Endothelial cell of umbilical vein (primary cell): ENCODE data around the gene SLC24A3. TPM values are rescaled to one million over a fixed set of nuclear protein-coding genes. Genes with fewer than 3 reads are reported as not detected.

ENCODE experiments used
- BruUV-seq: library from RNA; stranded (reverse); fragments of 400-500 nt; replicated peaks from 2 replicates; lab custom pipeline; 2021; lab: Mats Ljungman, UMichigan
- CTCF ChIA-PET: fragments of 300-600, 350-600 bp; sonication (Branson Sonifier 250); formaldehyde crosslinking; loops from one replicate; lab custom pipeline; 2021; ENCODE audit warnings: antibody characterized with exemption, inconsistent platforms; lab: Charles Lee
- POLR2A ChIA-PET: fragments of 300-600, 350-600 bp; sonication (Branson Sonifier 250); formaldehyde crosslinking; loops from one replicate; lab custom pipeline; 2021; ENCODE audit warnings: antibody characterized with exemption, inconsistent platforms; lab: Charles Lee
- DNase-seq: peaks from one replicate; pipeline ENCODE4 v3.0.0-alpha.2; 2011; ENCODE audit warnings: low read depth, low spot score
- FAIRE-seq: peaks from 2 replicates; lab custom pipeline; 2011; peaks lifted over from hg19 to GRCh38; lab: Jason Lieb, UNC
- H2AFZ ChIP-seq: 2 replicates; pipeline ENCODE4 v1.6.0; 2012; ENCODE audit warnings: low read depth, low read length, control low read depth, inconsistent platforms
- H3K27ac ChIP-seq: 2 replicates; pipeline ENCODE4 v1.5.1; 2011; ENCODE audit warnings: low read depth, mild to moderate bottlenecking, control low read depth, low read length, moderate library complexity; ENCODE audit not compliant: insufficient read depth
- H3K27me3 ChIP-seq, 2 experiments: 2 replicates each; pipeline versions ENCODE4 v1.6.0 to v1.6.1; 2011; ENCODE audit warnings: low read length in 2 of 2, mixed read lengths in 1 of 2; ENCODE audit not compliant: control insufficient read depth in 2 of 2, insufficient read depth in 2 of 2
- H3K36me3 ChIP-seq, 2 experiments: 2 replicates in 1 of 2; 3 replicates in 1 of 2; pipeline ENCODE4 v1.5.1; 2011; ENCODE audit warnings: low read length in 2 of 2, mild to moderate bottlenecking in 1 of 2, moderate library complexity in 1 of 2; ENCODE audit not compliant: control insufficient read depth in 2 of 2, insufficient read depth in 2 of 2; ENCODE audit errors: extremely low read depth in 1 of 2
- H3K4me1 ChIP-seq: 3 replicates; pipeline ENCODE4 v1.5.1; 2011; ENCODE audit warnings: mild to moderate bottlenecking, low read length; ENCODE audit not compliant: control insufficient read depth, insufficient read depth; ENCODE audit errors: extremely low read depth
- H3K4me2 ChIP-seq: 2 replicates; pipeline ENCODE4 v1.6.1; 2011; ENCODE audit warnings: low read length, control low read depth, mixed read lengths; ENCODE audit not compliant: insufficient read depth
- H3K4me3 ChIP-seq, 3 experiments: fragments of 200-600 bp in 1 of 3; sonication (generic), shearing (Covaris generic) in 1 of 3; replicated peaks in 1 of 3; 2 replicates each; pipeline ENCODE4 v1.5.1; 2011 to 2016; ENCODE audit warnings: control low read depth in 3 of 3, low read length in 3 of 3, mild to moderate bottlenecking in 2 of 3, inconsistent platforms in 1 of 3, low read depth in 1 of 3, moderate library complexity in 1 of 3; ENCODE audit not compliant: insufficient read depth in 1 of 3
- H3K79me2 ChIP-seq: 2 replicates; pipeline ENCODE4 v1.6.0; 2012; ENCODE audit warnings: low read length, inconsistent platforms; ENCODE audit not compliant: control insufficient read depth, insufficient read depth
- H3K9ac ChIP-seq: replicated peaks from 2 replicates; pipeline ENCODE3; 2011; ENCODE audit warnings: low read length, control low read depth; ENCODE audit not compliant: insufficient read depth; ENCODE audit errors: extremely low read depth
- H3K9me1 ChIP-seq: replicated peaks from 3 replicates; pipeline ENCODE4 v1.6.0; 2011; ENCODE audit warnings: mild to moderate bottlenecking, low read length; ENCODE audit not compliant: control insufficient read depth, insufficient read depth; ENCODE audit errors: extremely low read depth
- H3K9me3 ChIP-seq: replicated peaks from 2 replicates; pipeline ENCODE4 v1.5.1; 2012; ENCODE audit warnings: low read length, inconsistent platforms; ENCODE audit not compliant: control insufficient read depth, insufficient read depth
- H4K20me1 ChIP-seq: replicated peaks from 2 replicates; pipeline ENCODE3; 2011; ENCODE audit warnings: mild to moderate bottlenecking, low read length; ENCODE audit not compliant: control insufficient read depth, insufficient read depth; ENCODE audit errors: extremely low read depth
- EZH2 ChIP-seq: IDR thresholded peaks from 2 replicates; pipeline ENCODE4 v1.6.1; 2012; ENCODE audit warnings: borderline replicate concordance, low read depth, mild to moderate bottlenecking, moderate library complexity, low read length, inconsistent platforms; ENCODE audit not compliant: severe bottlenecking
- FOS ChIP-seq: IDR thresholded peaks from 2 replicates; pipeline ENCODE4 v1.6.1; 2011; ENCODE audit warnings: mild to moderate bottlenecking, low read length, moderate library complexity, borderline replicate concordance; ENCODE audit not compliant: insufficient read depth
- GATA2 ChIP-seq: IDR thresholded peaks from 2 replicates; pipeline ENCODE4 v1.7.0; 2011; ENCODE audit warnings: low read depth, mild to moderate bottlenecking, moderate library complexity, mixed read lengths, low read length; ENCODE audit not compliant: insufficient read length, insufficient read depth
- JUN ChIP-seq: IDR thresholded peaks from 2 replicates; pipeline ENCODE4 v1.6.1; 2011; ENCODE audit warnings: borderline replicate concordance, low read depth; ENCODE audit not compliant: insufficient read length, insufficient read depth
- MYC ChIP-seq: IDR thresholded peaks from one replicate; pipeline ENCODE4 v1.6.1; 2011; ENCODE audit warnings: mild to moderate bottlenecking, low read depth, low read length
- POLR2A ChIP-seq: IDR thresholded peaks from 2 replicates; pipeline ENCODE4 v1.6.1; 2012; ENCODE audit warnings: low read depth, mild to moderate bottlenecking, control low read depth, low read length
- POLR2AphosphoS5 ChIP-seq: IDR thresholded peaks from 2 replicates; pipeline ENCODE4 v1.6.1; 2012; ENCODE audit warnings: low read depth, mild to moderate bottlenecking, control low read depth, low read length, moderate library complexity; ENCODE audit not compliant: insufficient read depth
- dilution Hi-C: fragments of 300-500 bp; cut with MboI; formaldehyde crosslinking; loops from one replicate; pipeline ENCODE4 v1.15.0; 2019; ENCODE audit warnings: low sequenced_read_pairs; ENCODE audit not compliant: extremely low pct_ligation_motif_present
- intact Hi-C: fragments of 100-400 bp; cut with micrococcal nuclease; formaldehyde crosslinking; loops from one replicate; pipeline ENCODE4 v1.10.0; 2022
- polyA plus RNA-seq, 4 experiments: library from polyadenylated mRNA; depleted of rRNA in 3 of 4; stranded (reverse) in 3 of 4; unstranded in 1 of 4; fragments of >200 nt; gene quantifications; 2 replicates each; pipeline versions ENCODE4 v1.2.1 to v1.2.3, GENCODE V29; 2011 to 2012; ENCODE audit warnings: missing spikeins in 1 of 4
- total RNA-seq: library from RNA; stranded (reverse); gene quantifications from 2 replicates; pipeline ENCODE4 v1.2.3, GENCODE V29; 2021
- TF ChIP-seq, protein P1 (sequence below): IDR thresholded peaks from 2 replicates; pipeline ENCODE4 v1.6.1; 2011; ENCODE audit not compliant: insufficient read depth, insufficient read length
- TF ChIP-seq, protein P2 (sequence below), 2 donors: IDR thresholded peaks; 1 replicate in 1 of 2; 2 replicates in 1 of 2; pipeline ENCODE4 v1.5.1; 2011; ENCODE audit warnings: low read length in 2 of 2, mild to moderate bottlenecking in 2 of 2, moderate library complexity in 2 of 2, control low read depth in 1 of 2, inconsistent platforms in 1 of 2, low read depth in 1 of 2; ENCODE audit not compliant: insufficient read depth in 1 of 2; ENCODE audit errors: extremely low read depth in 1 of 2

The SLC24A3 gene
- total and polyA plus RNA-seq, 2 donors (not counting 3 experiments of a cell fraction or from before 2014, with no cell fraction given), result not detected

DNA sequence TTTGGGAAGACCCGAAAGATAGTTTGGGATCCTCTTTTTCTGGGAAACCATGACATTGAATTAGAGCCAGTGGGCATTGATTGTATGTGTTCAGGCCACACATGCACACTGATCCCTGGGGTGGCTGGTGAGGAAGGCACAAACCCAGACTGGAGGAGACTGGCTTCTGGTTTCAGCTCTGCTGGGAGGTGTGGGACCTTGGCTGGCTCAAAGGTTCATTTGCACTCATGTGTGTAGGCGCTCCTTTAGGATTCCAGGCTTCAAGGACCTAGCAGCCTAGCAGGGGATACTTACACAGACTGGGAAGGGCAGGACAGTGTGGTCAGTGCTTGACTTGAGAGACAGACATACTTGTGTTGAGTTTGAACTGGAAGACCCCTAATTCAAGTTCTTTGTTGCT lies 552.8 kb downstream of the SLC24A3 start:
- FAIRE-seq, result no peak
- Histone ChIP-seq H3K27ac (no peak overlapping the region), H3K9ac (no peak overlapping the region), H4K20me1 (no peaks in the 10 kb centered on the region), H3K27me3 (no peaks in the 10 kb centered on the region), H2AFZ (no peak overlapping the region), H3K9me1 (no peaks in the 10 kb centered on the region), H3K9me3 (no peaks in the 10 kb centered on the region), H3K4me3 (no peak overlapping the region), H3K4me1 (no peaks in the 10 kb centered on the region), H3K79me2 (no peaks in the 10 kb centered on the region), H3K4me2 (no peak overlapping the region), H3K36me3 (no peaks in the 10 kb centered on the region)
- dilution Hi-C loops (no loop called here), intact Hi-C loops (no loop called here)
- no peak for DNase-seq
- BruUV-seq, result no TSS peak
- CTCF ChIA-PET, result no interaction called here
- no peak for TF ChIP-seq POLR2AphosphoS5
- TF ChIP-seq FOS, result no peak
- TF ChIP-seq POLR2A, result no peak
- POLR2A ChIA-PET, result no interaction called here

DNA sequence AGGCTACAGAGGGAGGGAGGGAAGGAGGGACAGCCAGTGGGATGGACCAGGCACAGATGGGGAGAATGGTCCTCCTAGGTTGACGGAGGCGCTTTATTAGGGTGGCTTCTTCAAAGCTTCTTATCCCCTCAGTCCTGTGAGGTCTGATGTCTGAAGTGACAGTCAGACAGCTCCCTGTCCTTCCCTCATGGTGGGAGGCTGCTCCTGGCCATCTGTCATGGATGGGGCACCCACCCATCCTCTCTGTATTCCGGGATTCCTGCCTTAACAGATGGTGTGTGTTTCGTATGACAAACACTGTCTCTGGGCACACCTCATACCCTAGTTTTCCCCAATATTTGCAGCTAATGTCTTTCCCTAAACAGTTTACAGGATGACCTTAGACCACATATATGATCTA lies 553.5 kb downstream of the SLC24A3 start:
- TF ChIP-seq JUN (no peak), EZH2 (no peak), FOS (no peak), POLR2AphosphoS5 (no peak), GATA2 (no peak), POLR2A (no peak), MYC (no peak)
- TF ChIP-seq, protein P1, sequence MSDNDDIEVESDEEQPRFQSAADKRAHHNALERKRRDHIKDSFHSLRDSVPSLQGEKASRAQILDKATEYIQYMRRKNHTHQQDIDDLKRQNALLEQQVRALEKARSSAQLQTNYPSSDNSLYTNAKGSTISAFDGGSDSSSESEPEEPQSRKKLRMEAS, result no peak
- TF ChIP-seq, protein P2, sequence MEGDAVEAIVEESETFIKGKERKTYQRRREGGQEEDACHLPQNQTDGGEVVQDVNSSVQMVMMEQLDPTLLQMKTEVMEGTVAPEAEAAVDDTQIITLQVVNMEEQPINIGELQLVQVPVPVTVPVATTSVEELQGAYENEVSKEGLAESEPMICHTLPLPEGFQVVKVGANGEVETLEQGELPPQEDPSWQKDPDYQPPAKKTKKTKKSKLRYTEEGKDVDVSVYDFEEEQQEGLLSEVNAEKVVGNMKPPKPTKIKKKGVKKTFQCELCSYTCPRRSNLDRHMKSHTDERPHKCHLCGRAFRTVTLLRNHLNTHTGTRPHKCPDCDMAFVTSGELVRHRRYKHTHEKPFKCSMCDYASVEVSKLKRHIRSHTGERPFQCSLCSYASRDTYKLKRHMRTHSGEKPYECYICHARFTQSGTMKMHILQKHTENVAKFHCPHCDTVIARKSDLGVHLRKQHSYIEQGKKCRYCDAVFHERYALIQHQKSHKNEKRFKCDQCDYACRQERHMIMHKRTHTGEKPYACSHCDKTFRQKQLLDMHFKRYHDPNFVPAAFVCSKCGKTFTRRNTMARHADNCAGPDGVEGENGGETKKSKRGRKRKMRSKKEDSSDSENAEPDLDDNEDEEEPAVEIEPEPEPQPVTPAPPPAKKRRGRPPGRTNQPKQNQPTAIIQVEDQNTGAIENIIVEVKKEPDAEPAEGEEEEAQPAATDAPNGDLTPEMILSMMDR (IDR thresholded peaks at IDR 0.05; ENCODE audit: extremely low read depth in 1 of 2, insufficient read depth in 1 of 2, low read depth in 1 of 2, low read length in 2 of 2), result no peak
- intact Hi-C loops (no loop called here), dilution Hi-C loops (no loop called here)
- no peaks in the 10 kb centered on the region for H4K20me1 ChIP-seq
- no peak for FAIRE-seq
- H3K79me2 ChIP-seq, result no peaks in the 10 kb centered on the region
- ChIA-PET POLR2A (no interaction called here), CTCF (no interaction called here)
- H3K9me1 ChIP-seq, result no peaks in the 10 kb centered on the region
- no peak overlapping the region for H3K27ac ChIP-seq
- no peak overlapping the region for H3K9ac ChIP-seq
- H3K36me3 ChIP-seq, result no peaks in the 10 kb centered on the region
- BruUV-seq, result no TSS peak
- H3K4me3 ChIP-seq, result no peak overlapping the region
- no peaks in the 10 kb centered on the region for H3K9me3 ChIP-seq
- no peak for DNase-seq
- H2AFZ ChIP-seq, result no peak overlapping the region
- no peaks in the 10 kb centered on the region for H3K4me1 ChIP-seq
- H3K27me3 ChIP-seq, result no peaks in the 10 kb centered on the region
- no peak overlapping the region for H3K4me2 ChIP-seq
